ENCODE measurements around the gene SCAMP4.

Gene SCAMP4

DNA sequence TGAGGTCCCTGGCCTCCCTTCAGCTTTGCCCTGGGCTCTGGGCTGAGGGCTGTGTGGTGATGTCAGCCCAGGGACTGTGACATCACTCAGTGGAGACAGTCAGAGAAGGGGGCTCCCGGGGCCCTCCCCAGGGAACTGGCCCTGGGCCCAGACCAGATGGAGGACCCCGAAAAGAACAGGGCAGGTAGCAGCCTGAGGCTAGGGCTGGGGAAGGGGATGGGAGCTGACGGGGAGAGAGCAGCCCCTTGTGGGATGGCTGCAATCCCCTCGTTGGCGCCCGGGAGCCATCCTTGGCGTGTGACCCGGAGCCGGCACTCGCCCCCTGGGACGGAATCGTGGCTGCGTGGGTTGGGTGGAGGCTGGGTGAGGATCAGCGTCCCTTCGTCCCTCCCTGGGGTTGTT lies 49.3 kb downstream of the SCAMP4 start:
- DNase-seq (ENCODE audit: low read depth) = no peak
- TF ChIP-seq, protein P1, sequence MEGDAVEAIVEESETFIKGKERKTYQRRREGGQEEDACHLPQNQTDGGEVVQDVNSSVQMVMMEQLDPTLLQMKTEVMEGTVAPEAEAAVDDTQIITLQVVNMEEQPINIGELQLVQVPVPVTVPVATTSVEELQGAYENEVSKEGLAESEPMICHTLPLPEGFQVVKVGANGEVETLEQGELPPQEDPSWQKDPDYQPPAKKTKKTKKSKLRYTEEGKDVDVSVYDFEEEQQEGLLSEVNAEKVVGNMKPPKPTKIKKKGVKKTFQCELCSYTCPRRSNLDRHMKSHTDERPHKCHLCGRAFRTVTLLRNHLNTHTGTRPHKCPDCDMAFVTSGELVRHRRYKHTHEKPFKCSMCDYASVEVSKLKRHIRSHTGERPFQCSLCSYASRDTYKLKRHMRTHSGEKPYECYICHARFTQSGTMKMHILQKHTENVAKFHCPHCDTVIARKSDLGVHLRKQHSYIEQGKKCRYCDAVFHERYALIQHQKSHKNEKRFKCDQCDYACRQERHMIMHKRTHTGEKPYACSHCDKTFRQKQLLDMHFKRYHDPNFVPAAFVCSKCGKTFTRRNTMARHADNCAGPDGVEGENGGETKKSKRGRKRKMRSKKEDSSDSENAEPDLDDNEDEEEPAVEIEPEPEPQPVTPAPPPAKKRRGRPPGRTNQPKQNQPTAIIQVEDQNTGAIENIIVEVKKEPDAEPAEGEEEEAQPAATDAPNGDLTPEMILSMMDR (IDR thresholded peaks at IDR 0.05; ENCODE audit: low read depth, low read length, missing control alignments) = no peak
- no peak overlapping the region for H3K4me3 ChIP-seq (ENCODE audit: low read depth, low read length)
- in situ Hi-C loops (cut with HindIII; ENCODE audit: low sequenced_read_pairs) = no loop called here

- in situ Hi-C loops (cut with HindIII; ENCODE audit: low sequenced_read_pairs) = no loop called here
- no peak for DNase-seq (ENCODE audit: low read depth)
- H3K4me3 ChIP-seq (ENCODE audit: low read depth, low read length) = no peak overlapping the region
- TF ChIP-seq, protein P1 (IDR thresholded peaks at IDR 0.05; ENCODE audit: low read depth, low read length, missing control alignments) = no peak
These were observed 50.2 kb downstream of the SCAMP4 start for GRCh38 chr19:1955171-1956121.

GRCh38 chr19:1956122-1956494 lies 50.9 kb downstream of the SCAMP4 start:
- TF ChIP-seq, protein P1 (IDR thresholded peaks at IDR 0.05; ENCODE audit: low read depth, low read length, missing control alignments) = no peak
- no peak for DNase-seq (ENCODE audit: low read depth)
- no peak overlapping the region for H3K4me3 ChIP-seq (ENCODE audit: low read depth, low read length)
- in situ Hi-C loops (cut with HindIII; ENCODE audit: low sequenced_read_pairs) = no loop called here

- TF ChIP-seq, protein P1 (IDR thresholded peaks at IDR 0.05; ENCODE audit: low read depth, low read length, missing control alignments) = no peak
- in situ Hi-C loops (cut with HindIII; ENCODE audit: low sequenced_read_pairs) = no loop called here
- DNase-seq (ENCODE audit: low read depth) = no peak
- no peak overlapping the region for H3K4me3 ChIP-seq (ENCODE audit: low read depth, low read length)
These were observed 51.8 kb downstream of the SCAMP4 start for GRCh38 chr19:1956868-1957492.

- no peak for DNase-seq (ENCODE audit: low read depth)
- H3K4me3 ChIP-seq (ENCODE audit: low read depth, low read length) = no peak overlapping the region
- TF ChIP-seq, protein P1 (IDR thresholded peaks at IDR 0.05; ENCODE audit: low read depth, low read length, missing control alignments) = no peak
- in situ Hi-C loops (cut with HindIII; ENCODE audit: low sequenced_read_pairs) = no loop called here
These were observed 52.5 kb downstream of the SCAMP4 start for GRCh38 chr19:1957562-1958248.

DNA sequence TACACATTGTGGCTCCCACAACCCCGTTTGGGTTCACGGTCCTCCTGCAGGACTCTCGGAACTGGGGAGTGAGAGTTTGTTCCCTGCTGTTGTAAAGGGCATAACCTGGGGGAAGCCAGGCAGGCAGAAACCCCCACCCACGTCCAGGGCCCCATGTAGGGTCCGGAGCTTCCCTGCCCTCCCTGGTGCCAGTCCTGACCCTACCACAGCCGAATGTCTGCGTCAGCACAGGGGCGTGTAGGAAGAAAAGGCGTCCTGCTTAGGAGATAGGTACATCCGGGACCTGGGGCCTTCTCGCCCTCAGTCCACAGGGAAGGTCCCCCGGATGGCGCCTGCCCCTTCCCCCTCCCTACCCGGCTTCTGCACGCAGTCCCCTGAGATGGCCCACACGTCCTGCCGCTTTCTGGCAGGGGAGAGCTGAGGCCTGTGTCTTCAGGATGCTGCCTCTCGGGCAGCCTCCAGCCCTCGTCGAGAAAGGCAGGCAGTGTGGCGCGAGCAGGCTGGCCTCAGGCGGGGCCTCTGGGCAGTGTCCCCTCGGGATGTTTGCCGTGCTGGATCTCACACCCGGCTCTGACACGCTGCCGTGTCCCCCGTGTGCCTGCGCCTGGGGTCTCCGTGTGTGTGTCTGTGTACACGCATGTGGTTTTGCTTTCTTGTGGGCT lies 54.9 kb downstream of the SCAMP4 start:
- TF ChIP-seq, protein P1 (IDR thresholded peaks at IDR 0.05; ENCODE audit: low read depth, low read length, missing control alignments) = no peak
- no peak overlapping the region for H3K4me3 ChIP-seq (ENCODE audit: low read depth, low read length)
- no peak for DNase-seq (ENCODE audit: low read depth)
- in situ Hi-C loops (cut with HindIII; ENCODE audit: low sequenced_read_pairs) = no loop called here

All from astrocyte of the cerebellum (primary cell).